HEK293 (cell line): ENCODE measurements around the gene ZNF597.

Source experiments
- BCL11B ChIP-seq: fragments of 450-650 bp; formaldehyde crosslinking; IDR thresholded peaks from 2 replicates; pipeline ENCODE4 v1.5.1; 2016; ENCODE audit warnings: low read depth, missing biosample characterization, missing genetic modification characterization
- GLI4 ChIP-seq: fragments of 450-650 bp; formaldehyde crosslinking; IDR thresholded peaks from 2 replicates; pipeline ENCODE4 v1.5.1; 2016; ENCODE audit warnings: missing biosample characterization, missing genetic modification characterization
- KLF1 ChIP-seq: fragments of 450-650 bp; formaldehyde crosslinking; IDR thresholded peaks from 2 replicates; pipeline ENCODE4 v1.5.1; 2016; ENCODE audit warnings: missing biosample characterization, missing genetic modification characterization
- KLF7 ChIP-seq: fragments of 450-650 bp; formaldehyde crosslinking; IDR thresholded peaks from 2 replicates; pipeline ENCODE4 v1.5.1; 2016; ENCODE audit warnings: missing biosample characterization, missing genetic modification characterization, borderline replicate concordance
- SALL2 ChIP-seq: fragments of 450-650 bp; formaldehyde crosslinking; IDR thresholded peaks from 2 replicates; pipeline ENCODE4 v1.5.0; 2017; ENCODE audit warnings: missing biosample characterization, mild to moderate bottlenecking, missing genetic modification characterization, borderline replicate concordance
- WT1 ChIP-seq: fragments of 450-650 bp; formaldehyde crosslinking; IDR thresholded peaks from 2 replicates; pipeline ENCODE4 v1.5.1; 2016; ENCODE audit warnings: missing biosample characterization, missing genetic modification characterization
- ZBTB17 ChIP-seq: fragments of 450-650 bp; formaldehyde crosslinking; IDR thresholded peaks from 2 replicates; pipeline ENCODE4 v1.5.1; 2016; ENCODE audit warnings: missing biosample characterization, missing genetic modification characterization
- ZBTB21 ChIP-seq: fragments of 450-650 bp; formaldehyde crosslinking; IDR thresholded peaks from 2 replicates; pipeline ENCODE4 v1.5.1; 2017; ENCODE audit warnings: missing biosample characterization, missing genetic modification characterization
- ZNF10 ChIP-seq: fragments of 450-650 bp; formaldehyde crosslinking; IDR thresholded peaks from 2 replicates; pipeline ENCODE4 v1.5.1; 2017; ENCODE audit warnings: missing biosample characterization, missing genetic modification characterization
- ZNF133 ChIP-seq: fragments of 450-650 bp; formaldehyde crosslinking; IDR thresholded peaks from 2 replicates; pipeline ENCODE4 v1.5.1; 2016; ENCODE audit warnings: missing biosample characterization, missing genetic modification characterization
- ZNF19 ChIP-seq: fragments of 450-650 bp; formaldehyde crosslinking; IDR thresholded peaks from 2 replicates; pipeline ENCODE4; 2016; ENCODE audit warnings: missing biosample characterization, missing genetic modification characterization, low read depth
- ZNF221 ChIP-seq: fragments of 450-650 bp; formaldehyde crosslinking; IDR thresholded peaks from 2 replicates; pipeline ENCODE4 v1.5.1; 2017; ENCODE audit warnings: missing biosample characterization, missing genetic modification characterization, borderline replicate concordance
- ZNF248 ChIP-seq: fragments of 450-650 bp; formaldehyde crosslinking; IDR thresholded peaks from 2 replicates; pipeline ENCODE4 v1.5.1; 2017; ENCODE audit warnings: missing biosample characterization, missing genetic modification characterization
- ZNF350 ChIP-seq: fragments of 450-650 bp; formaldehyde crosslinking; IDR thresholded peaks from 2 replicates; pipeline ENCODE4 v1.5.0; 2017; ENCODE audit warnings: missing biosample characterization, mild to moderate bottlenecking, missing genetic modification characterization
- ZNF391 ChIP-seq: fragments of 450-650 bp; formaldehyde crosslinking; IDR thresholded peaks from 2 replicates; pipeline ENCODE4 v1.5.1; 2016; ENCODE audit warnings: low read depth, missing biosample characterization, missing genetic modification characterization, borderline replicate concordance
- ZNF416 ChIP-seq: fragments of 450-650 bp; formaldehyde crosslinking; IDR thresholded peaks from 2 replicates; pipeline ENCODE4 v1.5.1; 2016; ENCODE audit warnings: missing biosample characterization, missing genetic modification characterization
- ZNF548 ChIP-seq: fragments of 450-650 bp; formaldehyde crosslinking; IDR thresholded peaks from 2 replicates; pipeline ENCODE4 v1.5.1; 2016; ENCODE audit warnings: missing biosample characterization, missing genetic modification characterization
- ZNF558 ChIP-seq: fragments of 450-650 bp; formaldehyde crosslinking; IDR thresholded peaks from 2 replicates; pipeline ENCODE4 v1.5.1; 2016; ENCODE audit warnings: missing biosample characterization, missing genetic modification characterization
- ZNF571 ChIP-seq: fragments of 450-650 bp; formaldehyde crosslinking; IDR thresholded peaks from 2 replicates; pipeline ENCODE4 v1.5.0; 2017; ENCODE audit warnings: missing biosample characterization, missing genetic modification characterization
- ZNF768 ChIP-seq: fragments of 450-650 bp; formaldehyde crosslinking; IDR thresholded peaks from 2 replicates; pipeline ENCODE4 v1.5.1; 2018; ENCODE audit warnings: missing biosample characterization, mild to moderate bottlenecking, missing genetic modification characterization
- ZNF792 ChIP-seq: fragments of 450-650 bp; formaldehyde crosslinking; IDR thresholded peaks from 2 replicates; pipeline ENCODE4 v1.5.1; 2016; ENCODE audit warnings: missing biosample characterization, missing genetic modification characterization
- ZSCAN16 ChIP-seq: fragments of 450-650 bp; formaldehyde crosslinking; IDR thresholded peaks from 2 replicates; pipeline ENCODE4 v1.5.1; 2016; ENCODE audit warnings: missing biosample characterization, missing genetic modification characterization
- TF ChIP-seq, protein P1 (sequence below): fragments of 450-650 bp; formaldehyde crosslinking; IDR thresholded peaks from 2 replicates; pipeline ENCODE4 v1.5.1; 2017; ENCODE audit warnings: missing biosample characterization, missing genetic modification characterization
- TF ChIP-seq, protein P2 (sequence below): fragments of 450-650 bp; formaldehyde crosslinking; IDR thresholded peaks from 2 replicates; pipeline ENCODE4 v1.5.1; 2016; ENCODE audit warnings: missing biosample characterization, missing genetic modification characterization
- TF ChIP-seq, protein P3 (sequence below): fragments of 450-650 bp; formaldehyde crosslinking; IDR thresholded peaks from 2 replicates; pipeline ENCODE4 v1.5.1; 2017; ENCODE audit warnings: missing biosample characterization, mild to moderate bottlenecking, missing genetic modification characterization, moderate library complexity
- TF ChIP-seq, protein P4 (sequence below): fragments of 450-650 bp; formaldehyde crosslinking; IDR thresholded peaks from 2 replicates; pipeline ENCODE4 v1.5.1; 2017; ENCODE audit warnings: missing biosample characterization, missing genetic modification characterization
- TF ChIP-seq, protein P5 (sequence below): fragments of 450-650 bp; formaldehyde crosslinking; IDR thresholded peaks from 2 replicates; pipeline ENCODE4 v1.5.1; 2017; ENCODE audit warnings: missing biosample characterization, missing genetic modification characterization
- TF ChIP-seq, protein P6 (sequence below): fragments of 450-650 bp; formaldehyde crosslinking; IDR thresholded peaks from 2 replicates; pipeline ENCODE4 v1.5.1; 2016; ENCODE audit warnings: missing biosample characterization, missing genetic modification characterization
- TF ChIP-seq, protein P7 (sequence below): fragments of 450-650 bp; formaldehyde crosslinking; IDR thresholded peaks from 2 replicates; pipeline ENCODE4 v1.5.1; 2016; ENCODE audit warnings: missing biosample characterization, missing genetic modification characterization

Gene ZNF597

DNA sequence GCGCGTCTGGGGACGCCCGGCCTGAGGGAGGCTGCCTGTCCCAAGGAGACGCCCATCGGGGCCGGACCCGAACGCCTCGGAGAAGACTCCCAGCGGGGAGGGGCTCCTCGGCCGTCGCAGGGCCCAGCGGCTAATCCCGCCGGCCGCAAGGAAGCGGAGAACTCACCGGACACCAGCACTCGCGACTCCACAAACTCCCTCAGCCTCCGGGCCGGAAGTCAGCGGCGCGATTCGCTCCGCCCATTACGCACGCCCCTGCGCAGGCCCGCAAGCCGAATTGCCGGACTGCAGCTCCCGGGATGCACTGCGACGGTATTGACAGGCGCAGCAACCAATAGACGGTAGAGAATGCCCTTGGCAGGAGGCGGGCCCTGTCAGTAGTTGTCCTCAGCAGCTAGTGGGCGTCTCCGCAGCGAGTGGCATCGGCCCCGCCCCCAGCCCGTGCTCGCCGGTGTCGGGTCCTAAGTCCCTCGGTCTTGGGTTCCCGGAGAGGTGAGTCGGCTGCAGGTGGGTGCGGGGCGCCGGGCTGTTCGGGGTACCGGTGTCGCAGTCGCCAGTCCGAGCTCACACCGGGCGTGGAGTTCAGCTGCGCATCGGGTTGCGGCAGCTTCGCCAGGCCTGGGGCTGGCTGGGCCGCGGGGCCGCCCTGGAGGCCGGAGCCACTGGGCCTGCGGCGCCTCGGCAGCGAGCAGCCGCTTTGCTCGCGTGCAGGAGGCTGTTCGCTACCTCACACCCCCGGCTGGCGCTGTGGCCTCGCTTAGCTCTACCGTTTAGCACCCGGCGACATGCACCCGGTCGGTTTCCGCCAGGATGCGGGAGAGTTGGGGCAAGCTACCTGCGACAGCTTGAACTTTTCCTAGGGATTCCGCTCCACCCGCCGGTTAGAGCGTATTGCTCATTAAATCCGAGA, 42.3 kb downstream of the ZNF597 start, which contains the start of the genes ZNF174 and ZSCAN32 (continued):
- TF ChIP-seq ZNF391 (tag by site-specific recombination) (peak; percentile 77; the same call in 1 of the 2 replicates), GLI4 (tag by site-specific recombination) (0 out of 2 replicates have a peak, but pooled peaks have one; percentile 15), ZNF350 (tag by site-specific recombination) (no peak; the same call in 1 of the 2 replicates), ZBTB17 (tag by site-specific recombination) (peak; percentile 96), ZNF19 (tag by site-specific recombination) (no peak), ZNF133 (tag by site-specific recombination) (no peak), BCL11B (tag by site-specific recombination) (peak; percentile 64; the same call in 1 of the 2 replicates), ZNF10 (tag by site-specific recombination) (no peak), ZNF416 (tag by site-specific recombination) (no peak), ZNF792 (tag by site-specific recombination) (no peak), KLF7 (tag by site-specific recombination) (no peak), ZNF548 (no peak), ZNF571 (tag by site-specific recombination) (no peak), ZNF248 (tag by site-specific recombination) (no peak), ZNF768 (tag by site-specific recombination) (no peak; the same call in 1 of the 2 replicates), ZNF221 (peak; percentile 84; the same call in 1 of the 2 replicates), SALL2 (tag by site-specific recombination) (no peak), KLF1 (tag by site-specific recombination) (peak; percentile 78), ZBTB21 (no peak), WT1 (tag by site-specific recombination) (no peak), ZNF558 (tag by site-specific recombination) (no peak), ZSCAN16 (no peak; the same call in 1 of the 2 replicates)
- TF ChIP-seq, protein P1, sequence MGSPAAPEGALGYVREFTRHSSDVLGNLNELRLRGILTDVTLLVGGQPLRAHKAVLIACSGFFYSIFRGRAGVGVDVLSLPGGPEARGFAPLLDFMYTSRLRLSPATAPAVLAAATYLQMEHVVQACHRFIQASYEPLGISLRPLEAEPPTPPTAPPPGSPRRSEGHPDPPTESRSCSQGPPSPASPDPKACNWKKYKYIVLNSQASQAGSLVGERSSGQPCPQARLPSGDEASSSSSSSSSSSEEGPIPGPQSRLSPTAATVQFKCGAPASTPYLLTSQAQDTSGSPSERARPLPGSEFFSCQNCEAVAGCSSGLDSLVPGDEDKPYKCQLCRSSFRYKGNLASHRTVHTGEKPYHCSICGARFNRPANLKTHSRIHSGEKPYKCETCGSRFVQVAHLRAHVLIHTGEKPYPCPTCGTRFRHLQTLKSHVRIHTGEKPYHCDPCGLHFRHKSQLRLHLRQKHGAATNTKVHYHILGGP (tag by site-specific recombination), result no peak
- TF ChIP-seq, protein P2, sequence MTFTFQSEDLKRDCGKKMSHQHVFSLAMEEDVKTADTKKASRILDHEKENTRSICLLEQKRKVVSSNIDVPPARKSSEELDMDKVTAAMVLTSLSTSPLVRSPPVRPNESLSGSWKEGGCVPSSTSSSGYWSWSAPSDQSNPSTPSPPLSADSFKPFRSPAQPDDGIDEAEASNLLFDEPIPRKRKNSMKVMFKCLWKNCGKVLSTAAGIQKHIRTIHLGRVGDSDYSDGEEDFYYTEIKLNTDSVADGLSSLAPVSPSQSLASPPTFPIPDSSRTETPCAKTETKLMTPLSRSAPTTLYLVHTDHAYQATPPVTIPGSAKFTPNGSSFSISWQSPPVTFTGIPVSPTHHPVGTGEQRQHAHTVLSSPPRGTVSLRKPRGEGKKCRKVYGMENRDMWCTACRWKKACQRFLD (tag by site-specific recombination), result no peak
- TF ChIP-seq, protein P3, sequence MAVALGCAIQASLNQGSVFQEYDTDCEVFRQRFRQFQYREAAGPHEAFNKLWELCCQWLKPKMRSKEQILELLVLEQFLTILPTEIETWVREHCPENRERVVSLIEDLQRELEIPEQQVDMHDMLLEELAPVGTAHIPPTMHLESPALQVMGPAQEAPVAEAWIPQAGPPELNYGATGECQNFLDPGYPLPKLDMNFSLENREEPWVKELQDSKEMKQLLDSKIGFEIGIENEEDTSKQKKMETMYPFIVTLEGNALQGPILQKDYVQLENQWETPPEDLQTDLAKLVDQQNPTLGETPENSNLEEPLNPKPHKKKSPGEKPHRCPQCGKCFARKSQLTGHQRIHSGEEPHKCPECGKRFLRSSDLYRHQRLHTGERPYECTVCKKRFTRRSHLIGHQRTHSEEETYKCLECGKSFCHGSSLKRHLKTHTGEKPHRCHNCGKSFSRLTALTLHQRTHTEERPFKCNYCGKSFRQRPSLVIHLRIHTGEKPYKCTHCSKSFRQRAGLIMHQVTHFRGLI, result no peak
- TF ChIP-seq, protein P4, sequence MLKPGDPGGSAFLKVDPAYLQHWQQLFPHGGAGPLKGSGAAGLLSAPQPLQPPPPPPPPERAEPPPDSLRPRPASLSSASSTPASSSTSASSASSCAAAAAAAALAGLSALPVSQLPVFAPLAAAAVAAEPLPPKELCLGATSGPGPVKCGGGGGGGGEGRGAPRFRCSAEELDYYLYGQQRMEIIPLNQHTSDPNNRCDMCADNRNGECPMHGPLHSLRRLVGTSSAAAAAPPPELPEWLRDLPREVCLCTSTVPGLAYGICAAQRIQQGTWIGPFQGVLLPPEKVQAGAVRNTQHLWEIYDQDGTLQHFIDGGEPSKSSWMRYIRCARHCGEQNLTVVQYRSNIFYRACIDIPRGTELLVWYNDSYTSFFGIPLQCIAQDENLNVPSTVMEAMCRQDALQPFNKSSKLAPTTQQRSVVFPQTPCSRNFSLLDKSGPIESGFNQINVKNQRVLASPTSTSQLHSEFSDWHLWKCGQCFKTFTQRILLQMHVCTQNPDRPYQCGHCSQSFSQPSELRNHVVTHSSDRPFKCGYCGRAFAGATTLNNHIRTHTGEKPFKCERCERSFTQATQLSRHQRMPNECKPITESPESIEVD, result no peak
- TF ChIP-seq, protein P5, sequence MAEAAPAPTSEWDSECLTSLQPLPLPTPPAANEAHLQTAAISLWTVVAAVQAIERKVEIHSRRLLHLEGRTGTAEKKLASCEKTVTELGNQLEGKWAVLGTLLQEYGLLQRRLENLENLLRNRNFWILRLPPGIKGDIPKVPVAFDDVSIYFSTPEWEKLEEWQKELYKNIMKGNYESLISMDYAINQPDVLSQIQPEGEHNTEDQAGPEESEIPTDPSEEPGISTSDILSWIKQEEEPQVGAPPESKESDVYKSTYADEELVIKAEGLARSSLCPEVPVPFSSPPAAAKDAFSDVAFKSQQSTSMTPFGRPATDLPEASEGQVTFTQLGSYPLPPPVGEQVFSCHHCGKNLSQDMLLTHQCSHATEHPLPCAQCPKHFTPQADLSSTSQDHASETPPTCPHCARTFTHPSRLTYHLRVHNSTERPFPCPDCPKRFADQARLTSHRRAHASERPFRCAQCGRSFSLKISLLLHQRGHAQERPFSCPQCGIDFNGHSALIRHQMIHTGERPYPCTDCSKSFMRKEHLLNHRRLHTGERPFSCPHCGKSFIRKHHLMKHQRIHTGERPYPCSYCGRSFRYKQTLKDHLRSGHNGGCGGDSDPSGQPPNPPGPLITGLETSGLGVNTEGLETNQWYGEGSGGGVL, result 0 out of 2 replicates have a peak, but pooled peaks have one; percentile 37
- TF ChIP-seq, protein P6, sequence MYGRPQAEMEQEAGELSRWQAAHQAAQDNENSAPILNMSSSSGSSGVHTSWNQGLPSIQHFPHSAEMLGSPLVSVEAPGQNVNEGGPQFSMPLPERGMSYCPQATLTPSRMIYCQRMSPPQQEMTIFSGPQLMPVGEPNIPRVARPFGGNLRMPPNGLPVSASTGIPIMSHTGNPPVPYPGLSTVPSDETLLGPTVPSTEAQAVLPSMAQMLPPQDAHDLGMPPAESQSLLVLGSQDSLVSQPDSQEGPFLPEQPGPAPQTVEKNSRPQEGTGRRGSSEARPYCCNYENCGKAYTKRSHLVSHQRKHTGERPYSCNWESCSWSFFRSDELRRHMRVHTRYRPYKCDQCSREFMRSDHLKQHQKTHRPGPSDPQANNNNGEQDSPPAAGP (tag by site-specific recombination), result peak; percentile 72
- TF ChIP-seq, protein P7, sequence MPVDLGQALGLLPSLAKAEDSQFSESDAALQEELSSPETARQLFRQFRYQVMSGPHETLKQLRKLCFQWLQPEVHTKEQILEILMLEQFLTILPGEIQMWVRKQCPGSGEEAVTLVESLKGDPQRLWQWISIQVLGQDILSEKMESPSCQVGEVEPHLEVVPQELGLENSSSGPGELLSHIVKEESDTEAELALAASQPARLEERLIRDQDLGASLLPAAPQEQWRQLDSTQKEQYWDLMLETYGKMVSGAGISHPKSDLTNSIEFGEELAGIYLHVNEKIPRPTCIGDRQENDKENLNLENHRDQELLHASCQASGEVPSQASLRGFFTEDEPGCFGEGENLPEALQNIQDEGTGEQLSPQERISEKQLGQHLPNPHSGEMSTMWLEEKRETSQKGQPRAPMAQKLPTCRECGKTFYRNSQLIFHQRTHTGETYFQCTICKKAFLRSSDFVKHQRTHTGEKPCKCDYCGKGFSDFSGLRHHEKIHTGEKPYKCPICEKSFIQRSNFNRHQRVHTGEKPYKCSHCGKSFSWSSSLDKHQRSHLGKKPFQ, result no peak
